Activated CD8-positive, alpha-beta T cell treated with anti-CD3 and anti-CD28 coated beads for 36 hours (primary cell): ENCODE data around the gene GALNT2. TPM values are rescaled to one million over a fixed set of nuclear protein-coding genes. Genes with fewer than 3 reads are reported as not detected.

Experiments
- ATAC-seq: fragments of 200-7000 bp; cut with Tn5 transposase; one replicate; pipeline ENCODE4 v1.10.0; 2021; ENCODE audit warnings: mild to moderate bottlenecking, moderate library complexity
- CTCF ChIA-PET: fragments of 350-600 bp; sonication (Branson Sonifier 250); formaldehyde crosslinking; loops from one replicate; lab custom pipeline; 2021; ENCODE audit warnings: antibody characterized with exemption; lab: Charles Lee
- POLR2A ChIA-PET: fragments of 350-600 bp; sonication (Branson Sonifier 250); formaldehyde crosslinking; loops from one replicate; lab custom pipeline; 2021; ENCODE audit warnings: antibody characterized with exemption; lab: Charles Lee
- DNase-seq: peaks from one replicate; pipeline ENCODE4 v3.0.0-alpha.2; 2020
- H3K27ac Mint-ChIP-seq: one replicate; pipeline ENCODE4 v1.8.0; 2021; ENCODE audit warnings: mild to moderate bottlenecking, mixed read lengths
- H3K27me3 Mint-ChIP-seq: one replicate; pipeline ENCODE4 v1.8.0; 2021; ENCODE audit warnings: mixed read lengths
- H3K36me3 Mint-ChIP-seq: one replicate; pipeline ENCODE4 v1.8.0; 2021; ENCODE audit warnings: low read depth, mixed read lengths
- H3K4me1 Mint-ChIP-seq: one replicate; pipeline ENCODE4 v1.8.0; 2021; ENCODE audit warnings: low read depth, mixed read lengths
- H3K4me3 Mint-ChIP-seq: one replicate; pipeline ENCODE4 v1.8.0; 2021; ENCODE audit warnings: mild to moderate bottlenecking, moderate library complexity, mixed read lengths
- H3K9me3 Mint-ChIP-seq: one replicate; pipeline ENCODE4 v1.8.0; 2021; ENCODE audit warnings: mixed read lengths
- CTCF ChIP-seq: fragments of 200-600 bp; IDR thresholded peaks from one replicate; pipeline ENCODE4 v1.8.0; 2022; ENCODE audit warnings: antibody characterized with exemption, mild to moderate bottlenecking
- intact Hi-C: fragments of 100-400 bp; cut with micrococcal nuclease; formaldehyde crosslinking; loops from one replicate; pipeline ENCODE4 v1.10.0; 2022
- total RNA-seq, 2 experiments: library from RNA; stranded (reverse); gene quantifications; one replicate each; pipeline ENCODE4 v1.2.3, GENCODE V29; 2021

Gene GALNT2
- total RNA-seq, 2 experiments from 2014 or later = 40.1 to 42.3 TPM

GRCh38 chr1:230243146-230243545 is 176.1 kb downstream of the GALNT2 start:
- CTCF ChIA-PET = no interaction called here
- intact Hi-C loops = no loop called here
- H3K27ac Mint-ChIP-seq = peak overlapping the region; percentile 28

GRCh38 chr1:230243583-230244353 is 176.7 kb downstream of the GALNT2 start:
- intact Hi-C loops = no loop called here

More at GRCh38 chr1:230243146-230243545, 176.1 kb downstream of the GALNT2 start:
- Mint-ChIP-seq H3K36me3 (peaks cover 32% of the 10 kb centered on the region), H3K4me1 (peaks cover 35% of the 10 kb centered on the region), H3K4me3 (no peak overlapping the region), H3K27me3 (no peaks in the 10 kb centered on the region), H3K9me3 (no peaks in the 10 kb centered on the region)
- DNase-seq (no peak), ATAC-seq (no peak)
- TF ChIP-seq CTCF = no peak
- POLR2A ChIA-PET = no interaction called here

GRCh38 chr1:230246551-230246950 is 179.5 kb downstream of the GALNT2 start:
- CTCF ChIA-PET = no interaction called here
- Mint-ChIP-seq H3K27me3 (no peaks in the 10 kb centered on the region), H3K9me3 (no peaks in the 10 kb centered on the region), H3K4me1 (peaks cover 29% of the 10 kb centered on the region), H3K4me3 (no peak overlapping the region), H3K27ac (no peak overlapping the region), H3K36me3 (peaks cover 37% of the 10 kb centered on the region)
- intact Hi-C loops = no loop called here
- DNase-seq (no peak), ATAC-seq (no peak)
- TF ChIP-seq CTCF = no peak
- POLR2A ChIA-PET = interaction anchor here (0.6 kb wide), 1 partner anchor 348 kb away, joined by 3 read pairs; no protein-coding TSS in a partner anchor

More at GRCh38 chr1:230243583-230244353, 176.7 kb downstream of the GALNT2 start:
- no peak for TF ChIP-seq CTCF
- Mint-ChIP-seq H3K27ac (peak overlapping the region; percentile 51), H3K27me3 (no peaks in the 10 kb centered on the region), H3K4me1 (peaks cover 35% of the 10 kb centered on the region), H3K36me3 (peaks cover 35% of the 10 kb centered on the region), H3K9me3 (no peaks in the 10 kb centered on the region), H3K4me3 (no peak overlapping the region)
- ChIA-PET POLR2A (no interaction called here), CTCF (no interaction called here)
- ATAC-seq (no peak), DNase-seq (no peak)

GRCh38 chr1:230248016-230248888 is 181.2 kb downstream of the GALNT2 start:
- CTCF ChIA-PET = interaction anchor here (0.6 kb wide), 1 partner anchor 24 kb away, joined by 3 read pairs; no protein-coding TSS in a partner anchor

More at GRCh38 chr1:230248016-230248888, 181.2 kb downstream of the GALNT2 start:
- Mint-ChIP-seq H3K4me3 (no peak overlapping the region), H3K4me1 (peaks cover 30% of the 10 kb centered on the region), H3K27me3 (no peaks in the 10 kb centered on the region), H3K27ac (no peak overlapping the region), H3K36me3 (peaks cover 29% of the 10 kb centered on the region), H3K9me3 (no peaks in the 10 kb centered on the region)
- POLR2A ChIA-PET = interaction anchor here (0.6 to 0.9 kb wide), 2 partner anchors 26 to 38 kb away, joined by 3 read pairs; no protein-coding TSS in a partner anchor
- intact Hi-C loops = no loop called here
- no peak for TF ChIP-seq CTCF
- DNase-seq (no peak), ATAC-seq (no peak)
